WTC11 (cell line): ENCODE data around the gene PTCHD4. TPM values are rescaled to one million over a fixed set of nuclear protein-coding genes. Genes with fewer than 3 reads are reported as not detected.

Source experiments
- ATAC-seq: fragments of 200-7000 bp; cut with Tn5 transposase; 2 replicates; pipeline ENCODE4 v1.10.0; 2021; ENCODE audit warnings: mild to moderate bottlenecking, moderate library complexity
- CTCF ChIA-PET: fragments of 300-600 bp; sonication (Branson Sonifier 250); formaldehyde crosslinking; loops from one replicate; lab custom pipeline; 2021; ENCODE audit warnings: antibody characterized with exemption; lab: Charles Lee
- POLR2A ChIA-PET: fragments of 350-600 bp; sonication (Branson Sonifier 250); formaldehyde crosslinking; loops from one replicate; lab custom pipeline; 2021; ENCODE audit warnings: antibody characterized with exemption; lab: Charles Lee
- DNase-seq: peaks from one replicate; pipeline ENCODE4 v3.0.0; 2021; ENCODE audit warnings: low spot score
- H3K27ac Mint-ChIP-seq: 2 replicates; pipeline ENCODE4 v1.8.0; 2021; ENCODE audit warnings: mixed read lengths
- H3K27me3 Mint-ChIP-seq: 2 replicates; pipeline ENCODE4 v1.8.0; 2021; ENCODE audit warnings: low read depth, mild to moderate bottlenecking, moderate library complexity, mixed read lengths
- H3K36me3 Mint-ChIP-seq: 2 replicates; pipeline ENCODE4 v1.8.0; 2021; ENCODE audit warnings: mixed read lengths
- H3K4me1 Mint-ChIP-seq: 2 replicates; pipeline ENCODE4 v1.8.0; 2022; ENCODE audit warnings: mixed read lengths
- H3K4me3 Mint-ChIP-seq: 2 replicates; pipeline ENCODE4 v1.8.0; 2021; ENCODE audit warnings: mild to moderate bottlenecking, moderate library complexity, mixed read lengths
- H3K9me3 Mint-ChIP-seq: 2 replicates; pipeline ENCODE4 v1.8.0; 2021; ENCODE audit warnings: mixed read lengths
- AR ChIP-seq: fragments of 250-450 bp; sonication (Bioruptor Pico); IDR thresholded peaks from 2 replicates; pipeline ENCODE4 v1.9.0; 2021; ENCODE audit warnings: mild to moderate bottlenecking
- ARID4B ChIP-seq: sonication (generic); formaldehyde crosslinking; IDR thresholded peaks from 2 replicates; pipeline ENCODE4 v1.8.0; 2023; ENCODE audit warnings: missing genetic modification reagents, mild to moderate bottlenecking, borderline replicate concordance
- ELF4 ChIP-seq: sonication (generic); formaldehyde crosslinking; IDR thresholded peaks from 2 replicates; pipeline ENCODE4 v1.8.1; 2022; ENCODE audit warnings: low read depth, mild to moderate bottlenecking, moderate library complexity, missing genetic modification reagents
- EMX1 ChIP-seq: fragments of 250-450 bp; sonication (Bioruptor Pico); IDR thresholded peaks from 2 replicates; pipeline ENCODE4 v1.8.0; 2021; ENCODE audit warnings: mild to moderate bottlenecking
- MLX ChIP-seq: sonication (generic); formaldehyde crosslinking; IDR thresholded peaks from 2 replicates; pipeline ENCODE4 v1.8.1; 2023; ENCODE audit warnings: mild to moderate bottlenecking, missing genetic modification reagents, moderate library complexity
- NR3C1 ChIP-seq: sonication (generic); formaldehyde crosslinking; conservative IDR thresholded peaks from 2 replicates; pipeline ENCODE4 v1.8.1; 2023; ENCODE audit warnings: low read depth, mild to moderate bottlenecking, missing genetic modification reagents
- RORB ChIP-seq: fragments of 250-450 bp; sonication (Bioruptor Pico); IDR thresholded peaks from 2 replicates; pipeline ENCODE4 v1.9.0; 2021; ENCODE audit warnings: mild to moderate bottlenecking
- TEAD4 ChIP-seq: sonication (generic); formaldehyde crosslinking; IDR thresholded peaks from 2 replicates; pipeline ENCODE4 v1.8.0; 2022; ENCODE audit warnings: mild to moderate bottlenecking, missing genetic modification reagents
- ZBTB43 ChIP-seq: sonication (generic); formaldehyde crosslinking; IDR thresholded peaks from 2 replicates; pipeline ENCODE4 v1.8.1; 2023; ENCODE audit warnings: mild to moderate bottlenecking, missing genetic modification reagents
- ZNF263 ChIP-seq: sonication (generic); formaldehyde crosslinking; IDR thresholded peaks from 2 replicates; pipeline ENCODE4 v1.8.1; 2022; ENCODE audit warnings: low read depth, mild to moderate bottlenecking, moderate library complexity, missing genetic modification reagents
- ZNF425 ChIP-seq: fragments of 250-450 bp; sonication (Bioruptor Pico); conservative IDR thresholded peaks from 2 replicates; pipeline ENCODE4 v1.9.0; 2021; ENCODE audit warnings: mild to moderate bottlenecking
- ZSCAN18 ChIP-seq: fragments of 250-450 bp; sonication (Bioruptor Pico); IDR thresholded peaks from 2 replicates; pipeline ENCODE4 v2.1.2; 2022; ENCODE audit warnings: mild to moderate bottlenecking, moderate library complexity
- total RNA-seq: library from RNA; stranded (reverse); gene quantifications from 3 replicates; pipeline ENCODE4 v1.2.3, GENCODE V29; 2021
- TF ChIP-seq, protein P1 (sequence below): sonication (generic); formaldehyde crosslinking; IDR thresholded peaks from 2 replicates; pipeline ENCODE4 v1.8.0; 2023; ENCODE audit warnings: missing genetic modification reagents
- TF ChIP-seq, protein P2 (sequence below): fragments of 250-450 bp; sonication (Bioruptor Pico); IDR thresholded peaks from 2 replicates; pipeline ENCODE4 v1.9.0; 2021; ENCODE audit warnings: moderate library complexity, mild to moderate bottlenecking, inconsistent platforms, borderline replicate concordance

PTCHD4 gene
- total RNA-seq, 1 experiment from 2014 or later, result 1.6 TPM

DNA sequence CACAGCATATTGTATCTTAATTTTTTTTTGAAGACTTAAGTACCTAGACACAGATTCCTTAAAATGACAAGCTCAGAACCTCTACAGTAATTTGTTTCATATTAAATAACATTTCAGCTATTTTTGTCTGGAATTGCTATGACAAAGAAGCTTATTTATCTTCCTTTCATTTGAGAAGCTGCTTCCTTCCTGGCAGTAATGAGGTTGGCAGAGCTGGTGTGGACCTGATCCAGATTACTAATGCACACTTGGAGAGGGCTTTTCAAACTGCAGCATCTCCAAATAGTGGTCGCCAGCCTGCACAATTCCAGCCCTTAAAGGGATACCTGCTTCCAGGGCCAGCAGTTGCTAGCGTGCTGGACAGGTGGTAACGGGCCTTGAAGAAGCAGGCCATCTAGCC is 12.1 kb downstream of the PTCHD4 start (continued):
- TF ChIP-seq AR (CRISPR knock-in tag), result no peak

DNA sequence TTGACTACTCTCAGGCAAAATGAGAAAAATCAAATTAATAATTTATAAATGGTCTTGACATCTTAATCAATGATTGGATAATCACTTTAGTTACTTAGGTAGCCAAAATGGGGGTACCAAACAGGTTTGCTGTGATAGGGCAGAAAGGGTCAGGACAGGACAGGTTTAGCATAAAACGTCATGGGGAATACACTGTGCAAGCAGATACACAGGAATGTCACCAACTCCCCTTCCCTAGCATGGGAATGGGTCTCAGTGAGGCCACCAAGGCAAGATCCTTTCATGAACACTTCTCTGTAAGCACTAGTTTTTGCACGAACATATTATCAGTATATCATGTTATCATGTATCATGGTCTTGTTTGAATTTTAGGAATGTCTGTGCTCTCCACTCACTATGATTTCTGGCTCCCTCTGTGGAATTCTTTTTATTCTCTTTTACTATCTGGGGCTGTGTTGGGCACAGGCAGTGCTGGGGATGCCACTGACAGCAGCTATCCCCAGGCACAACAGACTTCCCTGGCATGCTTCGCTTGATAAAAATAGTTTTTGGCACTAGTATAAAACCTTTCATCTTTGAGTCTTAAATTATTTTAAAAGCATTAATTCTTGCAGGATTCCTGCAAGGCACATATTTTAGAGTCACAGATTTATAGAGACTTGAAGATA is 18.3 kb downstream of the PTCHD4 start:
- no peaks in the 10 kb centered on the region; the same call in 1 of the 2 replicates for H3K4me1 Mint-ChIP-seq
- no peak overlapping the region for H3K4me3 Mint-ChIP-seq
- ChIA-PET POLR2A (no interaction called here), CTCF (no interaction called here)
- ATAC-seq (no peak), DNase-seq (no peak)
- no peaks in the 10 kb centered on the region for H3K27me3 Mint-ChIP-seq
- H3K36me3 Mint-ChIP-seq, result peaks cover 8% of the 10 kb centered on the region
- no peak overlapping the region for H3K27ac Mint-ChIP-seq
- no peaks in the 10 kb centered on the region for H3K9me3 Mint-ChIP-seq
- TF ChIP-seq AR (CRISPR knock-in tag), result no peak
- TF ChIP-seq, protein P1, sequence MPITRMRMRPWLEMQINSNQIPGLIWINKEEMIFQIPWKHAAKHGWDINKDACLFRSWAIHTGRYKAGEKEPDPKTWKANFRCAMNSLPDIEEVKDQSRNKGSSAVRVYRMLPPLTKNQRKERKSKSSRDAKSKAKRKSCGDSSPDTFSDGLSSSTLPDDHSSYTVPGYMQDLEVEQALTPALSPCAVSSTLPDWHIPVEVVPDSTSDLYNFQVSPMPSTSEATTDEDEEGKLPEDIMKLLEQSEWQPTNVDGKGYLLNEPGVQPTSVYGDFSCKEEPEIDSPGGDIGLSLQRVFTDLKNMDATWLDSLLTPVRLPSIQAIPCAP (CRISPR knock-in tag), result no peak
- no peak for TF ChIP-seq ZSCAN18
- no peak for TF ChIP-seq ZNF263
- TF ChIP-seq NR3C1, result no peak
- no peak for TF ChIP-seq ARID4B
- no peak for TF ChIP-seq EMX1
- TF ChIP-seq ELF4, result no peak
- TF ChIP-seq, protein P2, sequence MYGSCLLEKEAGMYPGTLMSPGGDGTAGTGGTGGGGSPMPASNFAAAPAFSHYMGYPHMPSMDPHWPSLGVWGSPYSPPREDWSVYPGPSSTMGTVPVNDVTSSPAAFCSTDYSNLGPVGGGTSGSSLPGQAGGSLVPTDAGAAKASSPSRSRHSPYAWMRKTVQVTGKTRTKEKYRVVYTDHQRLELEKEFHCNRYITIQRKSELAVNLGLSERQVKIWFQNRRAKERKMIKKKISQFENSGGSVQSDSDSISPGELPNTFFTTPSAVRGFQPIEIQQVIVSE (CRISPR knock-in tag), result no peak
- no peak for TF ChIP-seq RORB (CRISPR knock-in tag)
- TF ChIP-seq MLX (CRISPR knock-in tag), result no peak
- no peak for TF ChIP-seq ZBTB43 (CRISPR knock-in tag)
- TF ChIP-seq TEAD4, result no peak
- TF ChIP-seq ZNF425, result no peak
